Lower leg skin (tissue), 3 donors: ENCODE measurements around the gene RNF213.
"Not testable (repeated sequence)": the region's sequence is repeated elsewhere in the genome, so short reads cannot be mapped to it uniquely, and the experiment has no call there.

Experiments
- POLR2A ChIP-seq, 2 donors: fragments of 450-650 bp; IDR thresholded peaks; one replicate each; pipeline ENCODE4 v1.6.1; 2016 to 2017; ENCODE audit warnings: antibody characterized with exemption in 2 of 2, mild to moderate bottlenecking in 1 of 2, moderate library complexity in 1 of 2
- TF ChIP-seq, protein P1 (sequence below), 3 donors: fragments of 450-650 bp; IDR thresholded peaks; one replicate each; pipeline ENCODE4 v1.5.1; 2016; ENCODE audit warnings: antibody characterized with exemption in 3 of 3, mild to moderate bottlenecking in 3 of 3, moderate library complexity in 2 of 3

DNA sequence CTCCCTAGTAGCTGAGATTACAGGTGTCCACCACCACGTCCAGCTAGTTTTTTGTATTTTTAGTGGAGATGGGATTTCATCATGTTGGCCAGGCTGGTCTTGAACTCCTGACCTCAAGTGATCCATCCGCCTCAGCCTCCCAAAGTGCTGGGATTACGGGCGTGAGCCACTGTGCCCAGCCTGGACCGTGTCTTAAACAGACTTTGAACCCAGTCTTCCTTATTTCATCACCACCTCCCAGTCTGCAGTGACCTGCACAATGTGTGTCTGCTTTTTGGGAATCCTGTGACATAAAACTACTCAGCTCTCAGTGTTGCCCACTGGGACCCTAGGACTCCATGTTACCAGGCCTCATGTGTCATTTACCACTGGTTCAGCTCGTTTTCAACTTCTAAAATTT, 70.3 kb downstream of the RNF213 start:
- TF ChIP-seq, protein P1, sequence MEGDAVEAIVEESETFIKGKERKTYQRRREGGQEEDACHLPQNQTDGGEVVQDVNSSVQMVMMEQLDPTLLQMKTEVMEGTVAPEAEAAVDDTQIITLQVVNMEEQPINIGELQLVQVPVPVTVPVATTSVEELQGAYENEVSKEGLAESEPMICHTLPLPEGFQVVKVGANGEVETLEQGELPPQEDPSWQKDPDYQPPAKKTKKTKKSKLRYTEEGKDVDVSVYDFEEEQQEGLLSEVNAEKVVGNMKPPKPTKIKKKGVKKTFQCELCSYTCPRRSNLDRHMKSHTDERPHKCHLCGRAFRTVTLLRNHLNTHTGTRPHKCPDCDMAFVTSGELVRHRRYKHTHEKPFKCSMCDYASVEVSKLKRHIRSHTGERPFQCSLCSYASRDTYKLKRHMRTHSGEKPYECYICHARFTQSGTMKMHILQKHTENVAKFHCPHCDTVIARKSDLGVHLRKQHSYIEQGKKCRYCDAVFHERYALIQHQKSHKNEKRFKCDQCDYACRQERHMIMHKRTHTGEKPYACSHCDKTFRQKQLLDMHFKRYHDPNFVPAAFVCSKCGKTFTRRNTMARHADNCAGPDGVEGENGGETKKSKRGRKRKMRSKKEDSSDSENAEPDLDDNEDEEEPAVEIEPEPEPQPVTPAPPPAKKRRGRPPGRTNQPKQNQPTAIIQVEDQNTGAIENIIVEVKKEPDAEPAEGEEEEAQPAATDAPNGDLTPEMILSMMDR (IDR thresholded peaks at IDR 0.05) = not testable (repeated sequence)
- not testable (repeated sequence) for TF ChIP-seq POLR2A (IDR thresholded peaks at IDR 0.05)
